HCT116 (cell line): ENCODE measurements around the gene PARVG. TPM values are rescaled to one million over a fixed set of nuclear protein-coding genes. Genes with fewer than 3 reads are reported as not detected.

Experiments used
- ATAC-seq: fragments of 200-7000 bp; cut with Tn5 transposase; 2 replicates; pipeline ENCODE4 v1.9.1; 2020; ENCODE audit warnings: mild to moderate bottlenecking, moderate library complexity
- BruUV-seq: library from RNA; stranded (reverse); fragments of 400-500 nt; replicated peaks from 2 replicates; lab custom pipeline; 2021; lab: Mats Ljungman, UMichigan
- CTCF ChIA-PET: fragments of 300-600 bp; sonication (Branson Sonifier 250); formaldehyde crosslinking; loops from one replicate; lab custom pipeline; 2021; ENCODE audit warnings: antibody characterized with exemption; lab: Charles Lee
- POLR2A ChIA-PET: fragments of 300-600, 350-600 bp; sonication (Branson Sonifier 250); formaldehyde crosslinking; loops from one replicate; lab custom pipeline; 2021; ENCODE audit warnings: antibody characterized with exemption; lab: Charles Lee
- RAD21 ChIA-PET, 2 experiments: fragments of 300-600 bp; sonication (Branson Sonifier 250); formaldehyde crosslinking; loops; one replicate each; lab custom pipeline; 2023; ENCODE audit warnings: low total read pairs in 2 of 2; ENCODE audit not compliant: uncharacterized antibody in 2 of 2, unreplicated experiment in 2 of 2, low non-redundant PET in 1 of 2; lab: Charles Lee
- DNase-seq: peaks from one replicate; pipeline ENCODE4 v3.0.0-alpha.2; 2010; ENCODE audit warnings: low read depth, low spot score
- H2AFZ ChIP-seq: fragments of 200-600 bp; shearing (Covaris generic), sonication (generic); 2 replicates; pipeline ENCODE4 v1.6.1; 2017; ENCODE audit warnings: low read depth, mixed run types, mixed read lengths, antibody characterized with exemption, low read length; ENCODE audit not compliant: poor library complexity, severe bottlenecking
- H3K27ac ChIP-seq: 2 replicates; pipeline ENCODE4 v1.5.1; 2012; ENCODE audit warnings: low read depth, low read length
- H3K27me3 ChIP-seq: fragments of 200-600 bp; sonication (generic); 2 replicates; pipeline ENCODE4 v1.6.1; 2016; ENCODE audit warnings: mixed run types, low read length, mixed read lengths; ENCODE audit not compliant: insufficient read depth
- H3K36me3 ChIP-seq, 2 experiments: fragments of 200-500 bp in 1 of 2; fragments of 200-600 bp in 1 of 2; sonication (Bioruptor generic) in 1 of 2; sonication (generic) in 1 of 2; 2 replicates each; pipeline versions ENCODE4 v1.5.1 to v1.6.1; 2014 to 2016; ENCODE audit warnings: low read length in 2 of 2, inconsistent platforms in 1 of 2, mixed read lengths in 1 of 2, mixed run types in 1 of 2; ENCODE audit not compliant: insufficient read depth in 2 of 2, control insufficient read depth in 1 of 2
- H3K4me1 ChIP-seq, 2 experiments: fragments of 200-600 bp in 1 of 2; sonication (generic) in 1 of 2; 2 replicates each; pipeline versions ENCODE4 v1.5.1 to v1.6.1; 2012 to 2017; ENCODE audit warnings: low read length in 2 of 2, inconsistent platforms in 1 of 2, mild to moderate bottlenecking in 1 of 2, mixed read lengths in 1 of 2, mixed run types in 1 of 2, moderate library complexity in 1 of 2; ENCODE audit not compliant: insufficient read depth in 2 of 2, control insufficient read depth in 1 of 2
- H3K4me2 ChIP-seq: fragments of 200-600 bp; sonication (generic); 2 replicates; pipeline ENCODE4 v1.6.1; 2017; ENCODE audit warnings: mixed run types, low read length, mixed read lengths
- H3K4me3 ChIP-seq, 2 experiments: fragments of 200-600 bp in 1 of 2; sonication (generic) in 1 of 2; replicated peaks in 1 of 2; 2 replicates each; pipeline ENCODE4 v1.5.1; 2011 to 2016; ENCODE audit warnings: low read length in 2 of 2, control low read depth in 1 of 2, low read depth in 1 of 2, mild to moderate bottlenecking in 1 of 2, mixed read lengths in 1 of 2, mixed run types in 1 of 2
- H3K79me2 ChIP-seq: fragments of 200-600 bp; sonication (generic); 2 replicates; pipeline ENCODE4 v1.6.1; 2017; ENCODE audit warnings: mild to moderate bottlenecking, mixed run types, low read length, moderate library complexity, mixed read lengths; ENCODE audit not compliant: insufficient read depth
- H3K9ac ChIP-seq: fragments of 200-600 bp; sonication (generic); 2 replicates; pipeline ENCODE4 v1.6.1; 2016; ENCODE audit warnings: low read length, mixed read lengths
- H3K9me2 ChIP-seq: fragments of 200-600 bp; sonication (generic), shearing (Covaris generic); 2 replicates; pipeline ENCODE4 v1.6.1; 2017; ENCODE audit warnings: mixed run types, mild to moderate bottlenecking, moderate library complexity; ENCODE audit not compliant: insufficient read depth
- H3K9me3 ChIP-seq, 2 experiments: fragments of 200-500 bp in 1 of 2; fragments of 200-600 bp in 1 of 2; sonication (Bioruptor generic) in 1 of 2; sonication (generic) in 1 of 2; 2 replicates each; pipeline ENCODE4 v1.6.1; 2014 to 2017; ENCODE audit warnings: low read length in 2 of 2, mixed read lengths in 2 of 2, inconsistent platforms in 1 of 2, low read depth in 1 of 2, mild to moderate bottlenecking in 1 of 2, mixed run types in 1 of 2, moderate library complexity in 1 of 2; ENCODE audit not compliant: control insufficient read depth in 1 of 2, insufficient read depth in 1 of 2
- H4K20me1 ChIP-seq: fragments of 200-600 bp; sonication (generic), shearing (Covaris generic); 2 replicates; pipeline ENCODE4 v1.6.1; 2017; ENCODE audit warnings: mixed run types, mild to moderate bottlenecking, moderate library complexity; ENCODE audit not compliant: insufficient read depth
- CBX3 ChIP-seq: IDR thresholded peaks from 2 replicates; pipeline ENCODE4 v1.6.1; 2012; ENCODE audit warnings: low read depth
- CTCF ChIP-seq, 3 experiments: fragments of 200-600 bp in 1 of 3; sonication (generic) in 1 of 3; IDR thresholded peaks in 2 of 3; conservative IDR thresholded peaks in 1 of 3; 2 replicates each; pipeline ENCODE4 v1.5.1; 2012 to 2017; ENCODE audit warnings: low read depth in 2 of 3, low read length in 2 of 3, antibody characterized with exemption in 1 of 3, borderline replicate concordance in 1 of 3, control low read depth in 1 of 3, mild to moderate bottlenecking in 1 of 3, mixed read lengths in 1 of 3, mixed run types in 1 of 3, moderate library complexity in 1 of 3; ENCODE audit not compliant: insufficient read depth in 1 of 3
- JUND ChIP-seq: IDR thresholded peaks from 2 replicates; pipeline ENCODE4 v1.6.1; 2012
- MAX ChIP-seq: IDR thresholded peaks from 2 replicates; pipeline ENCODE4 v1.6.1; 2012
- POLR2A ChIP-seq: IDR thresholded peaks from 2 replicates; pipeline ENCODE4 v1.7.0; 2011; ENCODE audit warnings: borderline replicate concordance; ENCODE audit not compliant: insufficient read depth, insufficient read length; ENCODE audit errors: extremely low read depth
- RAD21 ChIP-seq: IDR thresholded peaks from 2 replicates; pipeline ENCODE4 v1.6.1; 2012; ENCODE audit warnings: low read depth, mild to moderate bottlenecking
- REST ChIP-seq: IDR thresholded peaks from 2 replicates; pipeline ENCODE4 v1.6.1; 2012; ENCODE audit warnings: low read depth
- SP1 ChIP-seq: IDR thresholded peaks from 2 replicates; pipeline ENCODE4 v1.6.1; 2012; ENCODE audit warnings: low read depth
- YY1 ChIP-seq: IDR thresholded peaks from 2 replicates; pipeline ENCODE4 v1.6.1; 2011; ENCODE audit warnings: low read length, low read depth, moderate library complexity, mild to moderate bottlenecking; ENCODE audit not compliant: insufficient replicate concordance; ENCODE audit errors: extremely low read depth
- ZBTB33 ChIP-seq: IDR thresholded peaks from 2 replicates; pipeline ENCODE4 v1.6.1; 2011; ENCODE audit warnings: mild to moderate bottlenecking, low read length, moderate library complexity; ENCODE audit not compliant: insufficient replicate concordance; ENCODE audit errors: extremely low read depth
- intact Hi-C: fragments of 100-400 bp; cut with micrococcal nuclease; formaldehyde crosslinking; loops from 2 replicates; pipeline ENCODE4 v1.10.0; 2022
- total RNA-seq: library from RNA; stranded (reverse); gene quantifications from one replicate; pipeline ENCODE4 v1.2.1, GENCODE V29; 2021; ENCODE audit not compliant: unreplicated experiment

Gene PARVG
- total RNA-seq, 1 experiment from 2014 or later: 0.57 TPM

GRCh38 chr22:44224166-44224565 is 43.4 kb downstream of the PARVG start:
- DNase-seq: no peak
- no peaks in the 10 kb centered on the region for H3K36me3 ChIP-seq
- intact Hi-C loops: no loop called here
- no peak overlapping the region for H3K4me3 ChIP-seq
- no peaks in the 10 kb centered on the region for H3K4me1 ChIP-seq
- no peaks in the 10 kb centered on the region for H3K79me2 ChIP-seq
- POLR2A ChIA-PET: no interaction called here
- H3K9ac ChIP-seq: no peak overlapping the region
- no peaks in the 10 kb centered on the region for H3K9me2 ChIP-seq
- ATAC-seq: no peak
- CTCF ChIA-PET: no interaction called here
- H3K27me3 ChIP-seq: peaks cover 4% of the 10 kb centered on the region; the same call in 1 of the 2 replicates
- no peak overlapping the region for H2AFZ ChIP-seq
- H3K27ac ChIP-seq: no peak overlapping the region
- no peaks in the 10 kb centered on the region for H4K20me1 ChIP-seq
- RAD21 ChIA-PET: no interaction called here
- peaks cover 0 to 7% of the 10 kb centered on the region in 2 experiments; a peak in 1 of 4 replicates for H3K9me3 ChIP-seq
- BruUV-seq: no TSS peak
- no peak overlapping the region for H3K4me2 ChIP-seq
- TF ChIP-seq MAX: no peak
- TF ChIP-seq REST: no peak
- TF ChIP-seq CTCF (IDR thresholded peaks at IDR 0.05 in 2 of 3, conservative IDR thresholded peaks at IDR 0.05 in 1 of 3; ENCODE audit: borderline replicate concordance in 1 of 3, insufficient read depth in 1 of 3, low read depth in 2 of 3, low read length in 2 of 3): no peak
- no peak for TF ChIP-seq YY1
- no peak for TF ChIP-seq POLR2A
- no peak for TF ChIP-seq RAD21
- no peak for TF ChIP-seq SP1
- no peak for TF ChIP-seq ZBTB33
- no peak for TF ChIP-seq JUND
- TF ChIP-seq CBX3: no peak
